Uterus (tissue), 2 donors: ENCODE measurements around the gene ISCU.

ENCODE experiments used
- POLR2A ChIP-seq, 2 donors: fragments of 450-650 bp; IDR thresholded peaks; one replicate each; pipeline ENCODE4 v1.6.1; 2016; ENCODE audit warnings: antibody characterized with exemption in 2 of 2, mild to moderate bottlenecking in 1 of 2, moderate library complexity in 1 of 2
- TF ChIP-seq, protein P1 (sequence below), 4 experiments: fragments of 200-600 bp in 2 of 4; fragments of 450-650 bp in 2 of 4; sonication (generic) in 2 of 4; IDR thresholded peaks; one replicate each; pipeline ENCODE4 v1.5.1; 2016 to 2019; ENCODE audit warnings: antibody characterized with exemption in 4 of 4, mild to moderate bottlenecking in 2 of 4, moderate library complexity in 1 of 4

DNA sequence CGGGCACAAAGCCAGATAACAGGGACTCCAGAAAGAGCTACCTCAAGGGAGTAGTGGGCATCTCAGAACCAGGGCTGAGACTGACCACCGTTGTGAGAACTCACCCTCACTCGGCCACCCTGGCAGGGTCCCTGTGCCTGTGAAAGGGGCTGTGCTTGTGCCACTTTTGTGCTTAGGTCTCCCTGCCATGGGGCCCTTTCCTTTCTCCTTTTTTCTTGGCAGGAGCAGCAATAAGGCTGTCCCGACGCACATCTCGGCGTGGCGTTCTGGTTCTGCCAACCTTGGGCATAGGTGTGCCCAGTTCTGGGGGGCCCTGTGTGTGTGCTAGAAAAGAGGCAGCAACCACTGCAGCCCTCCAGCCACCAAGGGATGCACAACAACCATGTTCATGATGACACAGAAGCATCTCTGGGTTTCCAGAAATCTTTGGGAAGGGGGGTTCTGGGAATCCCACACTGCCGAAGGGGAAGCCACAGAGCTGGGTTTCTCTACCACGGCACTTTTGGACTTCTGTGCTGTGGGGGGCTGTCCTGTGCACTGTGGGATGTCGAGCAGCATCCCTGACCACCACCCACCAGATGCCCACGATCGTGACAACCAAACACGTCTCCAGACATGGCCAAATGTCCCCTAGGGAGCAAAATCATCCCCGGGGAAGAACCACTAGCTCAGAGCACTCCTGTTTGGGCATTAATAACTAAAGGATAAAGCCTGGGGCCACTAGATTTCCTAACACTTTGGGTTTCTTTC, 48.6 kb downstream of the ISCU start:
- TF ChIP-seq, protein P1, sequence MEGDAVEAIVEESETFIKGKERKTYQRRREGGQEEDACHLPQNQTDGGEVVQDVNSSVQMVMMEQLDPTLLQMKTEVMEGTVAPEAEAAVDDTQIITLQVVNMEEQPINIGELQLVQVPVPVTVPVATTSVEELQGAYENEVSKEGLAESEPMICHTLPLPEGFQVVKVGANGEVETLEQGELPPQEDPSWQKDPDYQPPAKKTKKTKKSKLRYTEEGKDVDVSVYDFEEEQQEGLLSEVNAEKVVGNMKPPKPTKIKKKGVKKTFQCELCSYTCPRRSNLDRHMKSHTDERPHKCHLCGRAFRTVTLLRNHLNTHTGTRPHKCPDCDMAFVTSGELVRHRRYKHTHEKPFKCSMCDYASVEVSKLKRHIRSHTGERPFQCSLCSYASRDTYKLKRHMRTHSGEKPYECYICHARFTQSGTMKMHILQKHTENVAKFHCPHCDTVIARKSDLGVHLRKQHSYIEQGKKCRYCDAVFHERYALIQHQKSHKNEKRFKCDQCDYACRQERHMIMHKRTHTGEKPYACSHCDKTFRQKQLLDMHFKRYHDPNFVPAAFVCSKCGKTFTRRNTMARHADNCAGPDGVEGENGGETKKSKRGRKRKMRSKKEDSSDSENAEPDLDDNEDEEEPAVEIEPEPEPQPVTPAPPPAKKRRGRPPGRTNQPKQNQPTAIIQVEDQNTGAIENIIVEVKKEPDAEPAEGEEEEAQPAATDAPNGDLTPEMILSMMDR (IDR thresholded peaks at IDR 0.05), result no peak
- TF ChIP-seq POLR2A (IDR thresholded peaks at IDR 0.05), result no peak
